ENCODE results near the gene METTL1.

METTL1 gene

DNA sequence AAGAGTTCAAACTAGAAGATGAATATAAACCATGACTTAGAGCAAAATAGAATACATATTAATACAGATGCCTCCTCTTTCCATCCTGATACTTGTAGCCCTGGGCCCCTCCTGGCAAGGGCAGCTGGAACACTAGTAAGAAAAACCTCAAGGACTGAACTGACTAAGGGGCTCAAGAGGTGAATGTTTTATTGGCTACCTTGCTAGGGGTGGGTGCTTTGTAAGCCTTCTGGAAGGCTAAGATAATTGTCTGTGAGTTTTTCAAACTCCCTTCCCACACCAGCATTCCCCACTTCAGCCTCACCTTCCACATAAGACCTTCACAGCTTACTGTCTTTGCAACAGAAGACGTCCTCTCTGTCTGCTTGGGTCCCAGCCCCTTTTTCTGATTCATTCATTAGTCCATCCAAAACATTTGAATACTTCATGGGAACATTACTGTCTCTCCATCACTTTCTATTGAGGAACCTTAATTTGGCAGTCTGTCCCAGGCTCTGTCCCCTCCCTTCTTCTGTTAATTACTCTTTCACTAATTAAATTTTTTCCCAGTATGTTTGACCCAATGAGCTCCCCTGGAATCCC, 18.1 kb downstream of the METTL1 start:
- no peak for DNase-seq (ENCODE audit: low read depth)

DNA sequence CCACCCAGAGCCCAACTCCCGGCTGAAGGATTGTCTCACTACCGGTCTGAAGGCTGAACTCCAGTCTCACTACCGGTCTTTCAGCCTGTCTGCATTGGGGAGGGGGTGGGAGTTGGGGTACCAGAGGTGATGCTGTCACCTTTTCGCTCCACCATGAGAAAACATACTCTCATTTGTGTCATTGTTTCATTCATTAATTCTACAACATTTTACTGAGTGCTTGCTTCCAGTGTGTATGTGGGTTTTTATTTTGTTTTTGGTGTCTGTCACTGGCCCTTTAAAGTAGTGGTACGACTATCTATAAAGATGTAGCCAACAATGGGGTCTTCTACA, 19.3 kb downstream of the METTL1 start:
- DNase-seq (ENCODE audit: low read depth) = no peak

DNA sequence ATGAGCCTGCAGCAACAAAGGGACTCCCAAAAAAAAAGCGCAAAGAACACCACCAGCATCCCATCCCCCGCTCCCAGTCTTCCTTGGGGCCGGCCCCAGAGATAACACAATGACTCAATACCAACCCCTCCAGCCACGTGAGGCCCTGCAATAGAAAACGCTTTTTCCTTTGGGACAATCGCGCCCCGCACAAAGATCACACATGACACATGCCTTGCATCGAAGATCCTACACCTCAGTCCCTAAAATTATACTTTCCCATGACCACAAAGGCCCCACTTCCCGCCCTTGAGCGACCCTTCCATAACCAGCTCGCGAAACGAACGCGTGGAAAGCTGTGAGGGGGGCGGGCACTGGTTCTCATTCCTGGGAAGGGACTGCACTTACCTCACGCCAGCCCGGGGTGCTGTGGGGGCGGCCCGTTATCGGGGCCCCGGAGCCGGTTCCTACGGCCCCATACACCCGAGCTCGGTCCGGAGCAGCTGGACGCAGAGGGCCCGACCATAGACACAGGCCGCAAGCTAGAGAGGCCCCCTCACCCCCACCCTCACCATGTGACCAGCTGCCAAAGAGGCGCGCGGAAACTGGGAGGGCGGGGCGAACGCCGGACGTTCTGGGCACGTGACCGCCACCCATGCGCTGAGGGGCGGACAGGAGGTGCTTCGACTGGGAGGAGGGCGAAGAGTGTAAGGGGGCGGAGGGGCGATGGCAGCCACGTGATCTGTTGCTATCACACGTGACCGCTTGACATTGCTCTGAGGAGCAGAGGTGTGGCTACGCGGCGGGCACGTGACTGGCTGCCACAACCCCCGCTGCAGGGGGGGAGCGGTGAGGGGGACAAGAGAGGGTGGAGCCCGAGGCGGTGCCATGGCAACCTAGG, 19.9 kb downstream of the METTL1 start, which contains the start of gene CDK4:
TSS of gene CDK4 (minus strand) at position 523 of the 880 bp plus-strand sequence. CDS start 593 bp downstream, outside the sequence.
- peak; percentile 99 for DNase-seq (ENCODE audit: low read depth)

DNA sequence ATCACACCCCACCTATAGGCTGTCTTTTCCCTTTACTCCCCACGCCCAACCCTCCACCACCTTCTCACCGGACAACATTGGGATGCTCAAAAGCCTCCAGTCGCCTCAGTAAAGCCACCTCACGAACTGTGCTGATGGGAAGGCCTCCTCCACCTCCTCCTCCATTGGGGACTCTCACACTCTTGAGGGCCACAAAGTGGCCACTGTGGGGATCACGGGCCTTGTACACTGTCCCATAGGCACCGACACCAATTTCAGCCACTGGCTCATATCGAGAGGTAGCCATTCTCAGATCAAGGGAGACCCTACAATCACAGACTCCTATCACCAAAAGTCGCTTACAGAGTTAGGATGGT, 20.5 kb downstream of the METTL1 start:
- no peak for DNase-seq (ENCODE audit: low read depth)

DNA sequence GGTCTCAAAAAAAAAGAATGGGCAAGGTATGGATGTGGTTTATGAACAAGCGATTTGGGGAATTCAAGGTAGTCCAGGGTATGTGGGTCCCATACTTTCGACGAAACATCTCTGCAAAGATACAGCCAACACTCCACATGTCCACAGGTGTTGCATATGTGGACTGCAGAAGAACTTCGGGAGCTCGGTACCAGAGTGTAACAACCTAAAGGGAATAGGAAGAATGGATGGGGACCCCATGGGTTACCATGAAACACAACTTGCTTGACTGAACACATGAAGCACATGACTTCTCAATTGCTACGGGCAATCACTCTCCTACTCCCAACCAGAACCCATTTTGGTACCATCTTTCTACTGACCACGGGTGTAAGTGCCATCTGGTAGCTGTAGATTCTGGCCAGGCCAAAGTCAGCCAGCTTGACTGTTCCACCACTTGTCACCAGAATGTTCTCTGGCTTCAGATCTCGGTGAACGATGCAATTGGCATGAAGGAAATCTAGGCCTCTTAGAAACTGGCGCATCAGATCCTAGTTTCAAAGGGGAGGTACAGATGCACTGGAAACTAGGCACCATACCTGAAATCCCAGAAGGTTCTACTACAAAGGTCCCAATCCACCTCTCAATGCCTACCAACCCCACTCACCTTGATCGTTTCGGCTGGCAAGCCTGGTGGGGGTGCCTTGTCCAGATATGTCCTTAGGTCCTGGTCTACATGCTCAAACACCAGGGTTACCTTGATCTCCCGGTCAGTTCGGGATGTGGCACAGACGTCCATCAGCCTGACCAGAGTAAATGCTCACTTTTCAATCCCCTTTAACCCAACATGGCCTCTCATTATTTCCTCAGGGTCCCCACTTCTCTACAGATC, 21.1 kb downstream of the METTL1 start:
- no peak for DNase-seq (ENCODE audit: low read depth)

DNA sequence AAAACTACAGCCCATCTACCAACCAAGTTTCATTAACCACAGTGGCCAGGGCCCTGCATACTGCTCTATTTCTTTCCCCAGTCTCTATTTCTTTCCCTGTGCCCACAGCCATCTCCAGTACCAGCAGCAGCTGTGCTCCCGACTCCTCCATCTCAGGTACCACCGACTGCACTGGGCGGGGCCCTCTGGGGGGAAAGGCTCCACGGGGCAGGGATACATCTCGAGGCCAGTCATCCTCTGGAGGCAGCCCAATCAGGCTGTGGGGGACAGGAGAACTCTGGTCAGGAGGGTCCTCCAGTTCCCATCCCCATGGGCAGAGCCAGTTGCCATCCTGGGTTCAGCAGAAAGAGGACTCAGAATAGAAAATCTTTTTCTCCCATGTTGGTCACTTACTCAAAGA, 22.8 kb downstream of the METTL1 start:
- no peak for DNase-seq (ENCODE audit: low read depth)

DNA sequence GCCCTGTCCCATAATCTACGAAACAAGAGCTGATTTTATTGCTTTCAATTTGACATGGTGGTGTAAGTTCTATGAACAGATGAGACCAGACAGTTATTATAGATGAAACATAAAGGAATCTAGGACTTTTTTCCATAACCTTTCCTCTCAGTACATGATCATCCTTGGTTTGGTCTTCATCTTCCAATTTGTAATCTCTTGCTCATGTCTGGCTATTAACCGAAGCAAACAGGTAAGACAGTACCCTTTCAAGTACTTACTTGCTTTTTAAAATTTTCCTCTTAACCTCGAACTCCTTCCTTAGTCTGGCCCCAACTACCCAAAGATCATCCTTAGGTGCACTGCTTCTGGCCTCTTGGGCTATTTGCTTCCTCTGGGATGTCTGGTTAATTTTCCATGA, 25.9 kb downstream of the METTL1 start:
- DNase-seq (ENCODE audit: low read depth) = no peak

DNA sequence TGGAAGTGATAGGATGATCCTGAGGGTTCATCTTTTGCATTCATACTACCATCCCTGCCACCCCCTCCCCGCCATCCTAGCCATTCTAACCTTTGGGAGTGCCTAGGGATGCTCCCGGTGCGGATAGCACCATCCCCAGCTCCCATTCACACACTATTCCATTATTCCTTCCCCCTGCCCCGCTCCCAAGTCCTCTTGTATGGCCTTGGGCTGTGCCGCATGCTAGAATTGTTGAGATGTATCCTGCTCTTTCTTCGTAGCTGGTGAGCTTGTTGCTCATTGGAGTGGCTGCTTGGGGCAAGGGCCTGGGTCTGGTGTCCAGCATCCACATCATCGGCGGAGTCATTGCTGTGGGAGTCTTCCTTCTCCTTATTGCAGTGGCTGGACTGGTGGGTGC, 26.4 kb downstream of the METTL1 start:
- DNase-seq (ENCODE audit: low read depth) = no peak

DNA sequence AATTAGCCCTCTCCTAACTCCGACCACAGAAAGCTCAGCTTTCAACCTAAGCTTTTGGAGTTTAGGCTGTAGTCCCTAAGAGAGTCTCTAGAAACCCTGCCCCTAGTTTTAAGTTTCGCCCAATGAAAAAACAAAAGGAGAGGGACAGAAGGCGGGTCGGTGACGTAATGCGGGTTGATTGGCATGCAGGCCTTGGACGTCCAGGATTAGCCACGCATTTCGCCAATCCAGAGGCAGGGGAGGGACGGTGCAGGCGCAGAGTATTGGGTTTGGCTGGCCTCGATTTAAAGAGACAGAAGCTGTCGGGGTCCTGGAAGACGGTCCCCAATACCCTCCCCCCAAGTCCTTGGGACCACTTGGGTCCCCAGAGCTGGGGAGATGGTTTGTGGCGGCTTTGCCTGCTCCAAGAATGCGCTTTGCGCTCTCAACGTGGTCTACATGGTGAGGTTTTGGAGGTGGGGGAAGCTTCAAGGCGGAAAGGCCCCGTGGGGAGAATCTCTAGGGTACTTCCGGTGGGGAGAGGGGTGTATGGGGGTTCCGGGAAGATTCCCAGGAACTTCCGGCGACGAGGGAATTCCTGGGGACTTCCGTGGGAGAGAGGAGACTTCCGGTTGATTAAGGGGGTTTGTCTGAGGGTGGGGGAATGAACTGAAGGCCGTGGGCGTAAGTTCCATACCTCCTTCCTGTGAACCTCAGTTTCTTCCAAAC, 27.0 kb downstream of the METTL1 start, which contains the start of gene TSPAN31:
TSS of gene TSPAN31 (plus strand) at position 263 of the 708 bp plus-strand sequence. CDS start at position 379, 116 bp downstream.
- peak; percentile 83 for DNase-seq (ENCODE audit: low read depth)

DNA sequence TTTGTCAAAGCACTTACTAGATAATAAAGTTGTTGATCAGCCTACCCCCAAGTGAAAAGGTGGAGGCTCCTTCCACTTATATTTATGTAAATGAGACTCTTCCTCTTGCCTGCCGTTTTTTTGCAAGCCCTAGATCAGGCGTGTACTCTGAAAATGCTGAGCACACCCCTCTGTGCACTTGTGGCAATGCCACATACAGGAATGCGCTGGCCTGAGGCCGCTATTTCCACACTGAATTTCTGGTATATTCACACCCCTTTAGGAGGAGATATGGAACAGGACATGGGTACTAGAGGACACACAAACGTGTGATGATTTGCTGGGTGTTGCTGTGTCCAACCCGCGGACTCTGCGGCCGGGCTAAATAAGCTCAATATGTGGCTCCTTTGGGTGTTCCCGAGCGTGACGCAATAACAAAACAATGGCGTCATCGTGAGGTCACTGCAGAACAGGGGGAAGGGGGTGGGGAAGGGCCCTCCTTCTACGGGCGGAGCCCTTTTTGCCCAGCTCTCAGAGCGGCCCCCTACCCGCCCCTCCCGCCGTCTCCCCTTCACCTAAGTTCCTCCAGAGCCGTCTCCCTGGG, 27.6 kb downstream of the METTL1 start:
- DNase-seq (ENCODE audit: low read depth) = peak; percentile 77

DNA sequence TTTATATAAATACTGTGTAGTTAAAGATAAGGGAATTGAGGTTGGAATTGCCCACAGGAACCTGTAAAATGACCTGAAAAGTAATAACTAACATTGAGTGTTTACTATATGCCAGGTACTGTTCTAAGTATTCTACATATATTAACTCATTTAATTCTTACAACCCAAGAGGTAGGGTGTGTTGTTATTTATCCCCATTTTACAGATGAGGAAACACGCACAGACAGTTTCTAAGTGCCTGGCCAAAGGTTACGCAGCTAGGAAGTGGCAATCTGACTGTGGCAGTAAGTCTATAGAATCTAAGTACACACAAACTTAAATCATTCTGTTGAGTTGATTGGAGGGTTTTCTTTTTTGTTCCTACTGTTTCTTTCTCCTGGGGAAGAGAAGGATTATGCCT, 28.1 kb downstream of the METTL1 start:
- no peak for DNase-seq (ENCODE audit: low read depth)

DNA sequence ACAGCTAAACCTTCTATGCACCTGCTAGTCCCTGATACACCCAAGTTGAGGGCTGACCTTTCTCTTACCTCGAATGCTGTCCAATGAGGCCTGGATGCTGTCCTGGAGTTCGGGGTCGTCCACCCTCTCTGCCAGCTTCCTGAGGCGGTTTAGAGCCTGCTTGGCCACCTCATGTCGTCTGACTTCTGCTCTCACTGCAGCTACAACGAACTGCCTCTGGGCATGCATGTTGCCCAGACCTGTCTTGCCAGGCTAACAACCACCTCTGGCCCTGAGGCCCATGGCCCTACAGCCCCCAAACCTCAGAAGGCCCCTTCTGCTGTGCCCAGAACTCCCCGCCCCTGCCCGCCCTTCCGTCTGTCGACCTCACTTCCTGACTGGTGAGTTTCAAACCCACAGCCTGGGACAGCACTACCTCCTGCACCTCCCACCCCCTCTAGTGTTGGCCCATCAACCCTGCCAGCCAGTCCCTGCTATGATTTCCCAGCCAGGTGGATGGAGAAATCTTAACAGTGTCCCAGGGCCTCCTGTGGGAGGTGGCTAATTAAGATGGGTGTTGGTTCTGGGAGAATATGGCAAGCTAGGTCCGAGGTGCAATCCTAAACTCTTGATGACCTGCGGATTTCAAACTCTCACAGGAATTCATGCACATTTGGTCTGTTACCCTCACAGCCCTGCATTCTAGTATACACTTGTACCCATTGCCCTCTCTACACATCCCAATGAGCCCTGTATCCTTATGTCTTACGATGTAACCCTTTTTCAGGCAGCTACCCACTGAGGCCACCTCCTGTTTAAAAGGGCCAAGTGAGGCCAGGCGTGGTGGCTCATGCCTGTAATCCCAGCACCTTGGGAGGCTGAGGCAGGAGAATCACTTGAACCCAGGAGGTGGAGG, 29.8 kb downstream of the METTL1 start:
- DNase-seq (ENCODE audit: low read depth) = peak; percentile 74

DNA sequence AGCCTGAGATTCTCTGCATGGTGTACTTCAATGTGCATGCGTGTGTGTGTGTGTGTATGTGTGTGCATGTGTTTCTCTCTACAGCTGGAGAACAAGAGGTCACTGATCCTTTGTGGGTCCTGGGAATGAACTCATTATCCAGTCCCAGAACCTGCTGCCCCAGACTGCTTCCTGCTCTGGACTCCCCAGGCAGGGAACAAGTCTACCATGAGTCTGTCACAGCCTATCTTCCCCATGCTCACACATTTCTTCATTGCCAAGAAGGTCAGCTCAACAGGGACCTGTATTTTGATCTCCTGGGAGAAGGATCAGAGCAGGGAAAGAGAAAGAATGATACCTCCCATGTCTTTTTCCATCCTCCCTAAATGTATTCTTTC, 30.5 kb downstream of the METTL1 start:
- no peak for DNase-seq (ENCODE audit: low read depth)

DNA sequence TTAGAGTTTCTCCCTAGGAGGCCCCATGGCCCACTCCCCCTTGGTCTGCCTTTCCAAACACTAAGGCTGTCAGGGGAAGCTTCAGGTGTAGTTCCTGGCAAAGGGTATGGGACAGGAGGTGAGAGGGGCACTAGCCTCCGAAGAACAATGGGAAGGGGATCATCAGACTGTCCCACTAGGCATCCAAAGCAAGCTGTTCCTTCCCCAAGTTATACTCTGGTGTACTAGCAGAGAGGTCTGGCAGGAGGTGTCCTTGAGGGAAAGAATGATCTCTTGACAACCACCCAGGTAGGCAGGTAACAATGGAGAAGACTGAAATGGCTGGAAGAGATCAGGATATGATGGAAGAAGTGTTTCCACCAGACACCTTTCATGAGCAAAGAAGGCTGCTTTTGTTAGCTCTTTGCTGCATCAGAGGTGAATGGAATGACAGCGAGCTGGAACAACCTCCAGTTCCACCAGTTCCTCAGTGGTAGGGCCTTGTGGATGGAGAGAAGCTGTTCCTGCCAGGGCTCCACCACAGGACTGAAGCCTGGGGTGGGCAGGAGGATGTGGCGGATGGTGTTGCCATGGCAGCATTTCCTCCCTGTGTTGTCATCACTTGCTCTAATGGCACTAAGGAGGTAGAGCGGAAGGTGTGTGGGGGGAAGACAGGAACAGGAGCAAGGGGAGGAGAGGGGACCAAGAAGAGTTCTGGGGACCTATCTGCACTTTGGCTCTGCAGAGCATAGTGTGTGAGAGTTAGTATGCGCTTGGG, 31.1 kb downstream of the METTL1 start:
- DNase-seq (ENCODE audit: low read depth) = no peak

DNA sequence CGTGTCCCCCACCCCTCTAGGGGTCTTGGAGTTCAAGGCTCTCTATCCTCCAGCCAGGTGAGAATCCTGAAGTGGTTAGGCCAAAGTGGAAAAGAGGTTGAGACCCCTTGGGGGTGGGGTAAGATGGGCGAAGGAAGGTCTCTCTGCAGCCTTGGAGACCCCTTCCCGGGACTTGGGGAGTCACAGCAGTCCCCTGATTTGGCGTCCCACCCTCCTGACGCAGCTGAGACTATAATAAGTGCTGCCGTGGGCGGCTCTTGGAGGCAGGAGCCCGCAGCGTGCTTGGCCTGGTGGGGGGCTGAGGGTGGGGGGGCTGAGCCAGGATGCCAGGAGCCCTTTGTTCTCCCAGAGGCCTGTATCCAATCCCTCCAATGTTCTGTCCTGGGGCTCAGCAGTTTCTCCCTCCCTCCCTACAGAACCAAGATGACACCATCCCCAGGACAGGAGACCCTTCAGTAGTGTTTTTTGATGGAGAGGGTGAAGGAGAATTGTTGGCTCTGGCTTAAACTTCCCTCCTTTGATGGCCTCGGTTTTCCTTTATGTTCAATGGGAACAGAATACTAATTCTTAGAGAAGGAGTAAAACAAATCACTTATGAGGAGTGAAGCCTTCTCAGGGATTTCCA, 31.9 kb downstream of the METTL1 start:
- no peak for DNase-seq (ENCODE audit: low read depth)

DNA sequence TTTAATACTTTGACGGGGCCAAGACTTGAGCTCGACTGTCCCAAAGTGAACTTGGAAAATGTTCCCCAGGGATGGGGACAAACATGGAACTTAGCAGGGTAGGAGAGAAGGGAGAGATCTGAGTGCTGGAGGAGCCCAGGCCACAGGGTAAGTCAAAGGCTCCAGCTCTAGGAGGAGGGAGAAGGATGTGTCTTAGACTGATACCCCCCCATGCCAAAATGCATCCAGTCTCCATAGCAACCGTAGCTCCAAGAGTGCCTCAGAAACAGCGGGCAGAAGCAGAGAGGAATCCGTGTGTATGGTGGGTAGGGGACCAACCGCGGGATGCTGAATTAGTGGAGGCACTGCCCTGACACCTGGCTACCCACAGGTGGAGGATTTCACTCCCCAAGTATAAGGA, 32.5 kb downstream of the METTL1 start:
- no peak for DNase-seq (ENCODE audit: low read depth)

DNA sequence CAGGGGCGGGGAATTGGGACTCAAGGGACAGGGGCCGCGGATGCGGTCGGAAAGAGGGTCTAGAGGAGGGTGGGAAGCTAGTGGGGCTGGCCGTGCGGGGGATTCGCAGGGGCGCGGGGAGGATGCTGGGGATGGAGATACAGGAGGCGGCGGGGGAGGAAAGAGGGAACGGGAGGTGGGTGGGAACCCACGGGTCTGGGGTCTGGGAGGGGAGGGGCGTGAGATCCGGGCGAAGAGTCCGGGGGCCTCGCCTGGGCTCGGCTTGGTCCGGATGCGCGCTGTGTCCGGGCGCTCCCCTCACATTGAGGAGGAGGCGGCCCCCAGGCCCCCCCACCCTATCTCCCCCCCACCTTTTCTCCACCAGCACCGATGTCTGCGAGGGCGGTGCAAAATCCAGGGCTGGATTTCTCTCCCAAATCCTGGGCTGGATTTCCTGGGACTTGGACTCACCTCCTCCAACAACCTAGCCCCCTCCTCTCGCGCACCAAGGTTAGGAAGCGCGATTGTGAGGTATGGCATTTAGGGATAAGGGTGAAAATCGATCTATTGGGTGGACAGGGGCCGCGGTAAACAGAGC, 33.2 kb downstream of the METTL1 start, which contains the start of gene AGAP2:
TSS of gene AGAP2 (minus strand) at position 82 of the 577 bp plus-strand sequence. CDS start 496 bp downstream, outside the sequence.
- no peak for DNase-seq (ENCODE audit: low read depth)

DNA sequence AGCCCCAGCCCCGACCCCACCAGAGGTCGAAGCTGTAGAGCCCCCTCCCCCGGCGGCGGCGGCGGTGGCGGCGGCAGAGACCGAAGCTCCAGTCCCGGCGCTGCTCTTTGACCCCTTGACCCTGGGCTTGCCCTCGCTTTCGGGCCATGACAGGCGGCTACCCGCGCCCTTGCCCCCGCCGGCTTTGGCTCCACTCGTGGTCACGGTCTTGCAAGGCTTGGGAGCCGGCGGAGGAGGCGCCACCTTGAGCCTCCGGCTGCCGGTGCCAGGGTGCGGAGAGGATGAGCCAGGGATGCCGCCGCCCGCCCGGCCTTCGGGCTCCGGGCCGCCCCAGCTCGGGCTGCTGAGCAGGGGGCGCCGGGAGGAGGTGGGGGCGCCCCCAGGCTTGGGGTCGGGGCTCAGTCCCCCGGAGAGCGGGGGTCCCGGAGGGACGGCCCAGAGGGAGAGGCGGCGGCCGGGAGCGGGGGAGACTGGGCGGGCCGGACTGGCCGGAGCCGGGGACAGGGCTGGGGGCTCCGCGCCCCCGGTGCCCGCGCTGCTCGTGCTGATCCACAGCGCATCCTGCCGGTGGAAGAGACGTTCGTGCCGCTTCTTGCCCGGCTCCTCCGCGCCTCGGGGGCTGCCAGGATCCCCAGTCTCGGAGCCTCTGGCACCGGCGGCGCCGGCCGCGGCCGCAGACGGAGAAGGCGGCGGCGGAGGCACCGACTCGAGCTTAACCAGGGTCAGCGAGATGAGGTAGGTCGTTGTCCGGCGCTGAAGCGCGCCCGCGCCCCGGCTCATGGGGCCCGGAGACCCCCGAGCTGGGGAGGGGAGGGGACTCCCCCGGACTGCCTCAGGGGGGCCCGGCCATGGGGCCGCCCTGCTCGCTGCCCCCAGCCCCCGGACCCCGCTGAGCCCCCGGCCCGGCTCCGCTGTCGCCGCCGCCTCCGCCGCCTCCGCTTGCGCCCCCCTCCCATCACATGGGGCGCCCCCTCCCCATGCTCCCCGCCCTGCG, 34.1 kb downstream of the METTL1 start:
- no peak for DNase-seq (ENCODE audit: low read depth)
